ENCODE data around the gene FAXC. TPM values are rescaled to one million over a fixed set of nuclear protein-coding genes. Genes with fewer than 3 reads are reported as not detected.
"Not testable (repeated sequence)": the region's sequence is repeated elsewhere in the genome, so short reads cannot be mapped to it uniquely, and the experiment has no call there.

FAXC gene
- total and polyA plus RNA-seq, 5 donors = 0.06 to 0.45 (median 0.30) TPM; not detected in 1

DNA sequence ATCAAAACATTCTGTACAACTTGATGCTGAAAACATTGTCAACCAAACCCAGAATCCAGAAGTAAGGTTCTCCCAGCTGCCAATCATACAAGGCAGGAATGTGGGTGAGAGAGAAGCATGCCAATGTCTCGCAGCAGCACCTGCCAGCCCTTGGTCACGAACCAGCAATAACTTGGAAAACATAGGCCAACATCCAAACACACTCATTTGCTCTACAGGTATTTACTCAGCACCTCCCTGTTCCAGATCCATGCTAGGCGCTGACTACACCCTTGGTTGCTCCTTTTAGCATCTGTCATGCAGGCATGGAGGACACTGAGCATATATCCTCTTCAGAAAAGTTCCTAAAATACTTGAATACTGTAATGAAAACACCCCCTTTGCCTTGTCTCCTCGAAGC lies 63.6 kb downstream of the FAXC start:
- Histone ChIP-seq H3K4me3 (ENCODE audit: low read length) (no peak overlapping the region), H3K4me1 (ENCODE audit: control insufficient read depth, insufficient read depth, low read length) (no peaks in the 10 kb centered on the region), H3K9me3 (ENCODE audit: control insufficient read depth, low read length) (no peaks in the 10 kb centered on the region), H3K27me3 (ENCODE audit: control insufficient read depth, insufficient read depth) (no peaks in the 10 kb centered on the region), H3K27ac (ENCODE audit: low read length) (no peak overlapping the region)
- intact Hi-C loops (cut with DNase I) = no loop called here
- WGBS = 76% methylated on average over 4 of the region's 4 CpGs
- no peak for DNase-seq
- no peak for ATAC-seq

- 73% methylated on average over 4 of the region's 4 CpGs for WGBS
- ATAC-seq = no peak
- no peak overlapping the region for H3K4me3 ChIP-seq (ENCODE audit: low read length)
Observed at GRCh38 chr6:99282479-99283062, 66.9 kb downstream of the FAXC start.

GRCh38 chr6:99276747-99277146 lies 72.7 kb downstream of the FAXC start:
- no peak for ATAC-seq
- 47% methylated on average over 2 of the region's 2 CpGs for WGBS

More at GRCh38 chr6:99282479-99283062, 66.9 kb downstream of the FAXC start:
- Histone ChIP-seq H3K27ac (ENCODE audit: low read length) (no peak overlapping the region), H3K4me1 (ENCODE audit: control insufficient read depth, insufficient read depth, low read length) (no peaks in the 10 kb centered on the region), H3K9me3 (ENCODE audit: control insufficient read depth, low read length) (no peaks in the 10 kb centered on the region), H3K27me3 (ENCODE audit: control insufficient read depth, insufficient read depth) (no peaks in the 10 kb centered on the region)
- no peak for DNase-seq
- intact Hi-C loops (cut with DNase I) = no loop called here

GRCh38 chr6:99270826-99271225 lies 78.6 kb downstream of the FAXC start:
- intact Hi-C loops (cut with DNase I) = no loop called here
- H3K4me1 ChIP-seq (ENCODE audit: control insufficient read depth, insufficient read depth, low read length) = no peaks in the 10 kb centered on the region
- 57% methylated on average over 7 of the region's 7 CpGs for WGBS

More at GRCh38 chr6:99276747-99277146, 72.7 kb downstream of the FAXC start:
- H3K27ac ChIP-seq (ENCODE audit: low read length) = no peak overlapping the region
- H3K9me3 ChIP-seq (ENCODE audit: control insufficient read depth, low read length) = no peaks in the 10 kb centered on the region
- intact Hi-C loops (cut with DNase I) = no loop called here
- H3K4me3 ChIP-seq (ENCODE audit: low read length) = no peak overlapping the region
- no peaks in the 10 kb centered on the region for H3K27me3 ChIP-seq (ENCODE audit: control insufficient read depth, insufficient read depth)
- no peak for DNase-seq
- H3K4me1 ChIP-seq (ENCODE audit: control insufficient read depth, insufficient read depth, low read length) = no peaks in the 10 kb centered on the region

DNA sequence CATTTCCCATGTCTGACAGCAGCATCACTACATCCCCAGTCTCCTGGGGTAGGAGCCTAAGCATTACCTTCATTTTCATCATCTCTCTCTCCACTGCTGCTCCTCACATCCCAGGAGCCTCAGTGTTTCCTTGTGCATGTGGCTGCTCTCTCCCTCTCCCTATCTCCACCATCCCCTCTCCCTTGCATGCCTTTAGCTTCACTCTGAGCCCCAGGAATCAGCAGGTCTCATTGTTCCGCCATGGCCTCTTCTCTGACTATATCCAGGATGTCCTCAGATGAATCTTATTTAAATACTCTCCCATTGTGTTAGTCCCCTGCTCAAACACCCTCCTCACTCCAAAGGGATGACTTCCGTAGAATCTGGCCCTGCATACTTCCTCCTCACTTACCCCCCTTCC lies 79.4 kb downstream of the FAXC start:
- H3K4me1 ChIP-seq (ENCODE audit: control insufficient read depth, insufficient read depth, low read length) = no peaks in the 10 kb centered on the region
- no peaks in the 10 kb centered on the region for H3K27me3 ChIP-seq (ENCODE audit: control insufficient read depth, insufficient read depth)
- 73% methylated on average over 2 of the region's 2 CpGs for WGBS
- no peak overlapping the region for H3K4me3 ChIP-seq (ENCODE audit: low read length)
- H3K27ac ChIP-seq (ENCODE audit: low read length) = no peak overlapping the region
- H3K9me3 ChIP-seq (ENCODE audit: control insufficient read depth, low read length) = no peaks in the 10 kb centered on the region
- ATAC-seq (no peak), DNase-seq (no peak)
- intact Hi-C loops (cut with DNase I) = no loop called here

More at GRCh38 chr6:99270826-99271225, 78.6 kb downstream of the FAXC start:
- no peak overlapping the region for H3K4me3 ChIP-seq (ENCODE audit: low read length)
- DNase-seq (no peak), ATAC-seq (no peak)
- H3K9me3 ChIP-seq (ENCODE audit: control insufficient read depth, low read length) = no peaks in the 10 kb centered on the region
- H3K27ac ChIP-seq (ENCODE audit: low read length) = no peak overlapping the region
- H3K27me3 ChIP-seq (ENCODE audit: control insufficient read depth, insufficient read depth) = no peaks in the 10 kb centered on the region

DNA sequence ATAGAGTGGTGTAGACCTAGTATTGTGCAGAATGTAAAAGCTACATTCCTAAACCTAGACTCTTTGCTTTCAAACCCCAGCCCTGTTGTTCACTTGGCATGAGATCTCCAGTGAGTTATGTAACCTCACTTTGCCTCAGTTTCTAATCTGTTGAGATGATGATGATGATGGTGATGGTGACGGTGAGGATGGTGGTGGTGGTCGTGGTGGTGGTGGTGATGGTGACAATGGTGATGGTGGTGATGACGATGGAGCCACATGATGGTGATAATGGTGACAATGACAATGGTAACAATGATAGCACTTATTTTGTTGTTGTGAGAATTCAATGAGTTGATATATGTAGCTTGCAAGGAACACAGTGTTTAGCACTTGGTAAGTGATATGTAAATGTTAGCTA lies 80.3 kb downstream of the FAXC start:
- 67% methylated on average over 3 of the region's 3 CpGs for WGBS
- H3K9me3 ChIP-seq (ENCODE audit: control insufficient read depth, low read length) = no peaks in the 10 kb centered on the region
- no peak for DNase-seq
- intact Hi-C loops (cut with DNase I) = no loop called here
- no peaks in the 10 kb centered on the region for H3K4me1 ChIP-seq (ENCODE audit: control insufficient read depth, insufficient read depth, low read length)
- ATAC-seq = no peak
- no peak overlapping the region for H3K27ac ChIP-seq (ENCODE audit: low read length)
- no peak overlapping the region for H3K4me3 ChIP-seq (ENCODE audit: low read length)
- no peaks in the 10 kb centered on the region for H3K27me3 ChIP-seq (ENCODE audit: control insufficient read depth, insufficient read depth)

- H3K4me1 ChIP-seq (ENCODE audit: control insufficient read depth, insufficient read depth, low read length); DNase-seq; H3K4me3 ChIP-seq (ENCODE audit: low read length); H3K9me3 ChIP-seq (ENCODE audit: control insufficient read depth, low read length); H3K27me3 ChIP-seq (ENCODE audit: control insufficient read depth, insufficient read depth); H3K27ac ChIP-seq (ENCODE audit: low read length); intact Hi-C loops (cut with DNase I); ATAC-seq: not testable (repeated sequence)
- WGBS = 85% methylated on average over 5 of the region's 5 CpGs
Observed at GRCh38 chr6:99266996-99267395, 82.5 kb downstream of the FAXC start.

DNA sequence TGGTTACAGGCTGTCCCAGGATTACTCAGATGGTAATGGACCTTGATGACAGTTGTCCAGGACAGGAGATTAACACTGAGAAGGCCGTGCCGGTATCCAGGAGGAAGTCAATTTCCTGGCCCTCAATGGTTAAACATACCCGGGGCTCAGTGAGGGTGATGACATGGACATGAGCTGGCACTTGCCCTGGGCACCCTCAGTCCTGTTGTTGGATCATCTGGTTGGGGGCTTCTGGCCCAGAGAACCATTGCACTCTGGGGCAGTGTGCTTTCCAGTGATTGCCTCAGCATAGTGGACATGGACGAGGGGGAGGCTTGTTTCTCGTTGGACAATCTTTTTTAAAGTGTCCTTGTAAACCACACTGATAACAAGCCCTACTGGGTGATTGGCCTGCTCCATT lies 84.0 kb downstream of the FAXC start:
- 75% methylated on average over 5 of the region's 5 CpGs for WGBS
- intact Hi-C loops (cut with DNase I); H3K27me3 ChIP-seq (ENCODE audit: control insufficient read depth, insufficient read depth); H3K4me3 ChIP-seq (ENCODE audit: low read length); DNase-seq; H3K9me3 ChIP-seq (ENCODE audit: control insufficient read depth, low read length); ATAC-seq; H3K27ac ChIP-seq (ENCODE audit: low read length); H3K4me1 ChIP-seq (ENCODE audit: control insufficient read depth, insufficient read depth, low read length): not testable (repeated sequence)

DNA sequence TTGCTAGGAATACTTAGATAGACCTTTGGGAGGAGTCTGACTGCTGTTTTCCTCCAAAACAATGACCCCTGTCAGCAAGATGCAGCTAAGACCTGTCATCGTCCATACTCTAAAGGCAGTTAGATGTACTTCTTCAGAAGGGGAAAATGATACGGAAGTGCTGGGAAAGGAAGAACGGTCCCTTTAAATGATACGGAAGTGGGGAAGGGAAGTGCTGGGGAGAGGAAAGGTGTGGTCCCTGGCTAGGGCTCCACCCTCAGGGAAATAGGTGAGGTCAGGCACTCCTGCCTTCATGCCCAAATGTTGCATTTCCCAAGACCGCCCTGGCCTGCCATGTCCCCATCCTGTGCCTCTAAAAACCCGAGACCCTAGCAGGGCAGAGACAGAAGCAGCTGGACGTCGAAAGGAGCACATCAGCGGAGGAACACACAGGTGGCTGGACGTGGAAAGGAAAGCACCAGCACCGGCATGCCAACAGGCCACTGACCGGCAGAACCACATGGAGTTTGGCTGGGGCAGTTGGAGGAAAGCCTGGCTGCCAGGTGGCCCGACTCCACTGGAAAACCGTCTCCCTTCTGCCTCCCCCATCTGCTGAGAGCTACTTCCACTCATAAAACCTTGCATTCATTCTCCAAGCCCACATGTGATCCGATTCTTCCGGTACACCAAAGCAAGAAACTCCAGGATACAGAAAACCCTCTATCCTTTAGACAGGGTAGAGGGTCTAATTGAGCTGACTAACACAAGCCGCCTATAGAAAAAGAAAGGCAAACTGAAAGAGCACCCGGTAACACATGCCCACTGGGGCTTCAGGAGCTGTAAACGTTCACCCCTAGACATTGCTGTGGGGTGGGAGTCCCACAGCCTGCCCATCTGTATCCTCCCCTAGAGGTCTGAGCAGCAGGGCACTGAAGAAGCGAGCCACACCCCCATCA lies 94.6 kb downstream of the FAXC start:
- 76% methylated on average over 20 of the region's 20 CpGs for WGBS
- no peak for ATAC-seq

GRCh38 chr6:99253271-99253670 lies 96.2 kb downstream of the FAXC start:
- Histone ChIP-seq H3K27ac (ENCODE audit: low read length) (no peak overlapping the region), H3K9me3 (ENCODE audit: control insufficient read depth, low read length) (no peaks in the 10 kb centered on the region), H3K4me3 (ENCODE audit: low read length) (no peak overlapping the region), H3K4me1 (ENCODE audit: control insufficient read depth, insufficient read depth, low read length) (no peaks in the 10 kb centered on the region), H3K27me3 (ENCODE audit: control insufficient read depth, insufficient read depth) (no peaks in the 10 kb centered on the region)
- 71% methylated on average over 2 of the region's 2 CpGs for WGBS
- intact Hi-C loops (cut with DNase I) = no loop called here
- ATAC-seq (no peak), DNase-seq (no peak)

More for the DNA sequence above, 94.6 kb downstream of the FAXC start:
- Histone ChIP-seq H3K4me1 (ENCODE audit: control insufficient read depth, insufficient read depth, low read length) (no peaks in the 10 kb centered on the region), H3K27ac (ENCODE audit: low read length) (no peak overlapping the region), H3K9me3 (ENCODE audit: control insufficient read depth, low read length) (no peaks in the 10 kb centered on the region), H3K4me3 (ENCODE audit: low read length) (no peak overlapping the region), H3K27me3 (ENCODE audit: control insufficient read depth, insufficient read depth) (no peaks in the 10 kb centered on the region)
- intact Hi-C loops (cut with DNase I) = no loop called here
- no peak for DNase-seq

GRCh38 chr6:99252421-99252820 lies 97.1 kb downstream of the FAXC start:
- no peak for ATAC-seq
- H3K27me3 ChIP-seq (ENCODE audit: control insufficient read depth, insufficient read depth) = no peaks in the 10 kb centered on the region
- no peaks in the 10 kb centered on the region for H3K4me1 ChIP-seq (ENCODE audit: control insufficient read depth, insufficient read depth, low read length)
- H3K4me3 ChIP-seq (ENCODE audit: low read length) = no peak overlapping the region
- 90% methylated on average over 9 of the region's 9 CpGs for WGBS
- no peak overlapping the region for H3K27ac ChIP-seq (ENCODE audit: low read length)
- no peaks in the 10 kb centered on the region for H3K9me3 ChIP-seq (ENCODE audit: control insufficient read depth, low read length)
- no peak for DNase-seq
- intact Hi-C loops (cut with DNase I) = no loop called here
